Liver (tissue), 3 donors: Measurements from ENCODE around the gene INHBC.

Experiments used
- EGR1 ChIP-seq, 2 donors: IDR thresholded peaks; 2 replicates each; pipeline ENCODE4 v1.6.1; 2016 to 2018; ENCODE audit warnings: antibody characterized with exemption in 2 of 2, low read depth in 2 of 2
- FOXA1 ChIP-seq: IDR thresholded peaks from 2 replicates; pipeline ENCODE4 v1.6.1; 2016; ENCODE audit warnings: antibody characterized with exemption
- RAD21 ChIP-seq, 2 donors: IDR thresholded peaks; 2 replicates each; pipeline ENCODE4 v1.6.1; 2016; ENCODE audit warnings: antibody characterized with exemption in 2 of 2, mild to moderate bottlenecking in 2 of 2
- REST ChIP-seq: IDR thresholded peaks from 2 replicates; pipeline ENCODE4 v1.6.1; 2016; ENCODE audit warnings: antibody characterized with exemption, mild to moderate bottlenecking
- TAF1 ChIP-seq: conservative IDR thresholded peaks from 2 replicates; pipeline ENCODE4 v1.6.1; 2016; ENCODE audit warnings: antibody characterized with exemption, mild to moderate bottlenecking
- ZBTB33 ChIP-seq: IDR thresholded peaks from 2 replicates; pipeline ENCODE4 v1.6.1; 2016; ENCODE audit warnings: antibody characterized with exemption
- TF ChIP-seq, protein P1 (sequence below): fragments of 150-350 bp; IDR thresholded peaks from 2 replicates; pipeline ENCODE4 v1.5.1; 2017; ENCODE audit warnings: improper control_type of control experiment, low read depth, low read length; ENCODE audit not compliant: missing input control
- TF ChIP-seq, protein P2 (sequence below): IDR thresholded peaks from 2 replicates; pipeline ENCODE4 v1.6.1; 2016; ENCODE audit warnings: antibody characterized with exemption
- donor health status: healthy.
- donor health status: healthy.

- TF ChIP-seq, protein P1, sequence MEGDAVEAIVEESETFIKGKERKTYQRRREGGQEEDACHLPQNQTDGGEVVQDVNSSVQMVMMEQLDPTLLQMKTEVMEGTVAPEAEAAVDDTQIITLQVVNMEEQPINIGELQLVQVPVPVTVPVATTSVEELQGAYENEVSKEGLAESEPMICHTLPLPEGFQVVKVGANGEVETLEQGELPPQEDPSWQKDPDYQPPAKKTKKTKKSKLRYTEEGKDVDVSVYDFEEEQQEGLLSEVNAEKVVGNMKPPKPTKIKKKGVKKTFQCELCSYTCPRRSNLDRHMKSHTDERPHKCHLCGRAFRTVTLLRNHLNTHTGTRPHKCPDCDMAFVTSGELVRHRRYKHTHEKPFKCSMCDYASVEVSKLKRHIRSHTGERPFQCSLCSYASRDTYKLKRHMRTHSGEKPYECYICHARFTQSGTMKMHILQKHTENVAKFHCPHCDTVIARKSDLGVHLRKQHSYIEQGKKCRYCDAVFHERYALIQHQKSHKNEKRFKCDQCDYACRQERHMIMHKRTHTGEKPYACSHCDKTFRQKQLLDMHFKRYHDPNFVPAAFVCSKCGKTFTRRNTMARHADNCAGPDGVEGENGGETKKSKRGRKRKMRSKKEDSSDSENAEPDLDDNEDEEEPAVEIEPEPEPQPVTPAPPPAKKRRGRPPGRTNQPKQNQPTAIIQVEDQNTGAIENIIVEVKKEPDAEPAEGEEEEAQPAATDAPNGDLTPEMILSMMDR: no peak
- TF ChIP-seq, protein P2, sequence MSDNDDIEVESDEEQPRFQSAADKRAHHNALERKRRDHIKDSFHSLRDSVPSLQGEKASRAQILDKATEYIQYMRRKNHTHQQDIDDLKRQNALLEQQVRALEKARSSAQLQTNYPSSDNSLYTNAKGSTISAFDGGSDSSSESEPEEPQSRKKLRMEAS: no peak
- TF ChIP-seq ZBTB33: no peak
- no peak for TF ChIP-seq REST
- no peak for TF ChIP-seq EGR1 (IDR thresholded peaks at IDR 0.05; ENCODE audit: low read depth in 2 of 2)
- no peak for TF ChIP-seq FOXA1
- TF ChIP-seq TAF1: no peak
- no peak for TF ChIP-seq RAD21 (IDR thresholded peaks at IDR 0.05)
These were observed 49.0 kb upstream of the INHBC start for GRCh38 chr12:57385586-57385985.
